Measurements from ENCODE around the gene SMPD1.

- TF ChIP-seq CTCF (conservative IDR thresholded peaks at IDR 0.05) (no peak), ZFX (IDR thresholded peaks at IDR 0.05) (no peak)
These were observed 2.3 kb upstream of the SMPD1 start for GRCh38 chr11:6387811-6388599.
